Naive B cell (primary cell): ENCODE results near the gene LTBP1. TPM values are rescaled to one million over a fixed set of nuclear protein-coding genes. Genes with fewer than 3 reads are reported as not detected.
"Not testable (repeated sequence)": the region's sequence is repeated elsewhere in the genome, so short reads cannot be mapped to it uniquely, and the experiment has no call there.

Source experiments
- ATAC-seq, 2 donors: fragments of 150-1000 bp; cut with Tn5 transposase; 2 replicates each; pipeline ENCODE4 v1.10.0; 2021; ENCODE audit warnings: low read depth in 2 of 2, mild to moderate bottlenecking in 2 of 2, moderate library complexity in 2 of 2
- DNase-seq: peaks from one replicate; pipeline ENCODE4 v3.0.0; 2022
- H3K27ac Mint-ChIP-seq, 6 donors: one replicate each; pipeline ENCODE4 v1.8.0; 2020 to 2022; ENCODE audit warnings: mild to moderate bottlenecking in 6 of 6, mixed read lengths in 6 of 6, moderate library complexity in 5 of 6, inconsistent platforms in 2 of 6
- H3K27me3 Mint-ChIP-seq, 3 donors: one replicate each; pipeline ENCODE4 v1.8.0; 2021 to 2022; ENCODE audit warnings: mixed read lengths in 3 of 3, mild to moderate bottlenecking in 1 of 3
- H3K36me3 Mint-ChIP-seq, 2 donors: one replicate each; pipeline ENCODE4 v1.8.0; 2020 to 2022; ENCODE audit warnings: mixed read lengths in 2 of 2, inconsistent platforms in 1 of 2, mild to moderate bottlenecking in 1 of 2
- H3K4me1 Mint-ChIP-seq, 3 donors: one replicate each; pipeline ENCODE4 v1.8.0; 2020 to 2022; ENCODE audit warnings: mixed read lengths in 3 of 3, inconsistent platforms in 1 of 3, mild to moderate bottlenecking in 1 of 3, moderate library complexity in 1 of 3
- H3K4me3 Mint-ChIP-seq, 8 donors: one replicate each; pipeline ENCODE4 v1.8.0; 2020 to 2022; ENCODE audit warnings: mild to moderate bottlenecking in 8 of 8, mixed read lengths in 8 of 8, moderate library complexity in 8 of 8, inconsistent platforms in 2 of 8
- H3K9me3 Mint-ChIP-seq, 7 donors: one replicate each; pipeline ENCODE4 v1.8.0; 2020 to 2022; ENCODE audit warnings: mixed read lengths in 7 of 7, mild to moderate bottlenecking in 5 of 7, inconsistent platforms in 2 of 7, moderate library complexity in 1 of 7
- polyA plus RNA-seq, 6 donors: library from polyadenylated mRNA; unstranded; fragments of 300-500 nt; fragmentation: Illumina TruSeq; gene quantifications; one replicate each; pipeline ENCODE4 v1.2.3, GENCODE V29; 2021; ENCODE audit warnings: low read depth in 6 of 6

The LTBP1 gene
- polyA plus RNA-seq, 6 donors from 2014 or later, result 0.43 to 2.0 (median 0.92) TPM; not detected in 1

DNA sequence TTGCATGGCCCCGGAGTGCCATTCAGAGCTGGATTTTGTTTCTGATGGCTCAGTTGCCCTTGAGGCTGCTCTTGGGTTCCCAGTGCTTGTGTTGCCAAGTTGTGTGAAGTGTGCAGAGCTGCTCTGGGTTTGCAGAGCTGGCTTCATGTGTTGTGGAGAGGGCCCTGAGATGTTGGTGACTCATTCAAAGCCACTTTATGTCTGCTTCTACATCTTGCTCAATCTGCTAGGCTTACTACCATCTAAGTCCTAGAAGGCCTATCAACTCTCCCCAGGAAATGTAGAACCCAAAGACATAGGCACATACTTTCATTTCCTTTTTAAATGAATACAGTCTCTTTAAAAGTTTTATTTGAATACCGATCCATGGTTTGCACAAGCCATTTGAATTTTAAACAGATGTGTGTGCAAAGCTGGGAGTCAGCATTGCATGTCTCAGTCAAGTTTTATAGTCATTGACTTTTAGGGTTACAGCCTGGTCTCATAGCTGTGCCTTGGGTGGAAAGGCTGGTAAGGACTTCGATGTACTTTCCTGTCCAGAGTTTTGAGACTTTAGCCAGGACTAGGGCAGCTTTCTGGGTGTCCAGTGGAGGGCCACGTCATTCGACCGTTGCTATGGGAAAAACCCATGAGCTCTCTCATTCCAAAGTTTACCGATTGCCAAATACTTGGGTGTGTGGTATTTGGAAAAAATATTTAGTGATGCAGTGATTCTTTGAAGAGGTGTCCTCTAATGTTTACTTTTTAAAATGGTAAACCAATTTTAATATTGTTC is 105.0 kb downstream of the LTBP1 start:
- H3K4me1 Mint-ChIP-seq, result no peaks in the 10 kb centered on the region
- peaks cover 0 to 2% (median 0%) of the 10 kb centered on the region in 7 donors for H3K9me3 Mint-ChIP-seq
- no peak for DNase-seq
- H3K4me3 Mint-ChIP-seq, result no peak overlapping the region
- peaks cover 6 to 22% (median 17%) of the 10 kb centered on the region in 3 donors for H3K27me3 Mint-ChIP-seq
- ATAC-seq, result no peak
- H3K36me3 Mint-ChIP-seq, result no peaks in the 10 kb centered on the region
- H3K27ac Mint-ChIP-seq, result no peak overlapping the region

DNA sequence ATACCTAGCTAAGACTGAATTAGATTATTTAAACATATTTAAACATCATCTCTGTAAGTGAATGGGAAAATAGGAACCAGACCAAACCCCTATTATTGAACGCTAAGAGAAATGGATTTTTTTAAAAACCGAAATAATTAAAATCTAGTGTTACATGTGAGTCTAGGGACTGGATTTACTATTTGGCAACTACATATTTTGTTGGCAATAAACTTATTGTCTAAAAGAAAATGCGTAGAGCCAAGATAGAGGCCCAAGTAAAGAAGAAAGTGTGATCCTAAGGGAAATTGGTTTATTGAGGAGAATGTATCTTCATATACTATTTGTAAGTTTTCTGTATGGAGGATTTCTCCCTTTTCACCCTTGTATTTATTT is 105.6 kb downstream of the LTBP1 start:
- Mint-ChIP-seq H3K4me3 (no peak overlapping the region), H3K27ac (no peak overlapping the region), H3K9me3 (peaks cover 0 to 2% (median 0%) of the 10 kb centered on the region in 7 donors), H3K36me3 (no peaks in the 10 kb centered on the region), H3K4me1 (no peaks in the 10 kb centered on the region), H3K27me3 (peaks cover 2 to 22% (median 13%) of the 10 kb centered on the region in 3 donors)
- no peak for DNase-seq
- ATAC-seq, result no peak

DNA sequence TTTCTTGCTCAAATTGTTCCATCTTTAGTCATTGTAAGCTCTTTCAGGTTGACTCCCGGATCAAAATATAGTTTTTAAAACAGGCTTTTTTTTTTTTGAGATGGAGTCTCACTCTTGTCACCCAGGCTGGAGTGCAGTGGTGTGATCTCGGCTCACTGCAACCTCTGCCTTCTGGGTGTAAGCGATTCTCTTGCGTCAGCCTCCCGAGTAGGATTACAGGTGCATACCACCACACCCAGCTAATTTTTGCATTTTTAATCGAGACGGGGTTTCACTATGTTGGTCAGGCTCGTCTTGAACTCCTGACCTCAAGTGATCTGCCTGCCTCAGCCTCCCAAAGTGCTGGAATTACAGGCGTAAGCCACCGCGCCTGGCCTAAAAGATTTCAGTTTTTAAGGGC is 106.0 kb downstream of the LTBP1 start:
- ATAC-seq, H3K27ac Mint-ChIP-seq, H3K4me3 Mint-ChIP-seq, DNase-seq, H3K9me3 Mint-ChIP-seq, H3K4me1 Mint-ChIP-seq, H3K36me3 Mint-ChIP-seq: not testable (repeated sequence)
- H3K27me3 Mint-ChIP-seq, result peaks cover 0 to 17% (median 9%) of the 10 kb centered on the region in 3 donors

DNA sequence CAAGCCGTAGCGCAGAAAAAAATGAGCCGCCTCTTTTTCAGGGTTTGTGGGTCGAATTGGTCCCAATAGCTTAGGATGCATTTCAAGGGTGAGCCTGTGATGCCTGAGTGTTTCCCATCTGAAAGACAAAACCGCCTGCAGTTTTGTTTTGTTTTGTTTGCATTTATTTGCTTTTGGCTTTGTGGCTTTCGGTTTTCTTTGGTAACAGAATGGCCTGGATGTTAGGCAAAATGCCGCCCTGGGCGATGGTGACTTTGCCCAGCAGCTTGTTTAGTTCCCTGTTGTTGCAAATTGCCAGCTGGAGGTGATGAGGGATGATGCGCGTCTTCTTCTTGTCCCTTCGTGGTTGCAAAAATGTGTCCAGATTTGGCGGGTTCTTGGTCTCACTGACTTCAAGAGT is 109.4 kb downstream of the LTBP1 start:
- no peak for ATAC-seq
- peaks cover 0 to 2% (median 0%) of the 10 kb centered on the region in 7 donors for H3K9me3 Mint-ChIP-seq
- H3K27me3 Mint-ChIP-seq, result peaks cover 0 to 16% (median 11%) of the 10 kb centered on the region in 3 donors
- H3K27ac Mint-ChIP-seq, result peak overlapping the region in 1 of 6 donors; percentile 12
- H3K4me1 Mint-ChIP-seq, result no peaks in the 10 kb centered on the region
- H3K36me3 Mint-ChIP-seq, result no peaks in the 10 kb centered on the region
- no peak overlapping the region for H3K4me3 Mint-ChIP-seq
- no peak for DNase-seq

DNA sequence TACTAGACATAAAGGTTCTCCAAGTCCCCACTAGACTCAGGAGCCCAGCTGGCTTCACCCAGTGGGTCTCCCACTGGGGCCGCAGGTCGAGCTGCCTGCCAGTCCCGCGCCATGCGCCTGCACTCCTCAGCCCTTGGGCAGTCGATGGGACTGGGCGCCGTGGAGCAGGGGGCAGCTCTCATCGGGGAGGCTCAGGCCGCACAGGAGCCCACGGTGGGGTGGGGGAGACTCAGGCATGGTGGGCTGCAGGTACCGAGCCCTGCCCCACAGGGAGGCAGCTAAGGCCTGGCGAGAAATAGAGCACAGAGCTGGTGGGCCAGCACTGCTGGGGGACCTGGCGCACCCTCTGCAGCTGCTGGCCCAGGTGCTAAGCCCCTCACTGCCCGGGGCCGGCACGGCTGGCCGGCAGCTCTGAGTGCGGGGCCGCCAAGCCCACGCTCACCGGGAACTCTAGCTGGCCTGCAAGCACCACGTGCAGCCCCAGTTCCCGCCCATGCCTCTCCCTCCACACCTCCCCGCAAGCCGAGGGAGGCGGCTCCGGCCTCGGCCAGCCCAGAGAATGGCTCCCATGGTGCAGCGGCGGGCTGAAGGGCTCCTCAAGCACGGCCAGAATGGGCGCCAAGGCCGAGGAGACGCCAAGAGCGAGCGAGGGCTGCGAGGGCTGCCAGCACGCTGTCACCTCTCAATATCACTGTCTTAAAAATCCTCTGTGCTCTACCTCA is 110.7 kb downstream of the LTBP1 start:
- not testable (repeated sequence) for ATAC-seq, DNase-seq, H3K9me3 Mint-ChIP-seq, H3K4me3 Mint-ChIP-seq, H3K36me3 Mint-ChIP-seq, H3K4me1 Mint-ChIP-seq, H3K27ac Mint-ChIP-seq
- H3K27me3 Mint-ChIP-seq, result peaks cover 0 to 16% (median 14%) of the 10 kb centered on the region in 3 donors

DNA sequence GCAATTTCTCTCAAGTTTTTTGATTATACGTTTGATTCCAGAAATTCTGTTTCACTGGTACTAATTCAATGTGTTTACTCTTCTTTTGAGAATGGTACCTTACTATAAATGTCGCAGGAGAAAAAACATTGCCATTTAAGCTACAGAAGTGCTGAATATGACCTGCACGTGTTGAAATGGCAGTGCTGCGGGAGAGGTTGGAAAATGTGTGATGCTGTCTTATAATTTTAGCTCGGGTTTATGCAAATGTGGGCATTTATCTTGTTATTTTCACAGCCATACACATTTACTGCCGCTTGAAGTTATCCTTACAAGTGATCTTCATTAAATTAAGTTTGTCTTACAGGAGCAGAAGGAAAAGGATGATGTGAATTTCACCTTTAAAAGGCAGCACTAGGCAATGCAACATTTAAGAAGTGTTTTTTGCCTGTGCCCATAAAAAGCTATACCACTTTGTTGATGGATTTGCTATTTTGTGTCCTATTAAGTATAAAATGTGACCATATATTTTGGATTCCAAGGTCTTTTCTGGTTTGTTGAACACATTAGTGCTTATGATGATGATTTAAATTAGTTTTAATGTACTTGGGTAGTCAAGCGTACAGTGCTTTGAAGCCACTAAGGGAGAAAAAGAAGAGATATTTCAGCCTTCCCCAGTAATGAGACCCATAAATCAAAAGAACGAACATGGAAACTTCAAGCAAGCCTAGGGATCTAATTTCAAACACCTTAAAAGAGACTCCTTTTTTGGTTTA is 112.1 kb downstream of the LTBP1 start:
- Mint-ChIP-seq H3K4me3 (no peak overlapping the region), H3K36me3 (no peaks in the 10 kb centered on the region), H3K27me3 (peaks cover 0 to 17% (median 16%) of the 10 kb centered on the region in 3 donors), H3K27ac (no peak overlapping the region), H3K4me1 (no peaks in the 10 kb centered on the region), H3K9me3 (peaks cover 0 to 2% (median 0%) of the 10 kb centered on the region in 7 donors)
- DNase-seq (no peak), ATAC-seq (no peak)

DNA sequence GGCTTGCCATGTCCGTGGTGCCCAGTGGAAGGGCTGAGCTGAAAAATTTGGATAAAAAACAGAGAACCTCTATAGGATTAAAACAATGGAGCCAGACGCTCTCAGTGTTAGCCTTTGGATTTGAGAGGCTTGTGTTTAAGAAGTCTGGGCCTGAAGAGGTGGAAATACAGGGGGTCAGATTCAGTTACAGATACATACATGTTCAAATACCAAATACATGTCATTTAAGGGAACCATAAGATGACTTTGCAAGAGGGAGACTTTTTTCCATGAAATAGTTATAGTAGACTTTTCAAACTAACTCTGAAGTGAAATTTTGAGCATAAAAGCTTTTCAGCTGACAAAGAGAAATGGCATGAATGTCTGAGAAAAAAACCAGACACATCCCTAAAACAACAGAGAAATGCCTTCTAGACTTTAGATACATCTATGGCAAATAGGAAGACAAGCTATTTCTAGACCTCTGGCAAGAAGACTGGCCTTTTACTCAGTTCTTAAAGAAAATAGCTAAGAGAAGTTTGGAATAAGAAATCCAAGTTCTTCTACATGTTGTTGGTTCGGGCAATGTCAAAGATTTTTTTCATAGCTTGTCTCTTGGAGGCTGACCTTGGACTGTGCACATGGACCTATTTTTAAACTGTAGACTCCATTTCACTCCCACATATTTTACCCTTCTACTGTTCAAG is 112.9 kb downstream of the LTBP1 start:
- H3K27ac Mint-ChIP-seq, result no peak overlapping the region
- H3K27me3 Mint-ChIP-seq, result peaks cover 0 to 17% (median 16%) of the 10 kb centered on the region in 3 donors
- H3K4me3 Mint-ChIP-seq, result no peak overlapping the region
- no peaks in the 10 kb centered on the region for H3K4me1 Mint-ChIP-seq
- DNase-seq (no peak), ATAC-seq (no peak)
- no peaks in the 10 kb centered on the region for H3K36me3 Mint-ChIP-seq
- peaks cover 0 to 2% (median 0%) of the 10 kb centered on the region in 7 donors for H3K9me3 Mint-ChIP-seq

DNA sequence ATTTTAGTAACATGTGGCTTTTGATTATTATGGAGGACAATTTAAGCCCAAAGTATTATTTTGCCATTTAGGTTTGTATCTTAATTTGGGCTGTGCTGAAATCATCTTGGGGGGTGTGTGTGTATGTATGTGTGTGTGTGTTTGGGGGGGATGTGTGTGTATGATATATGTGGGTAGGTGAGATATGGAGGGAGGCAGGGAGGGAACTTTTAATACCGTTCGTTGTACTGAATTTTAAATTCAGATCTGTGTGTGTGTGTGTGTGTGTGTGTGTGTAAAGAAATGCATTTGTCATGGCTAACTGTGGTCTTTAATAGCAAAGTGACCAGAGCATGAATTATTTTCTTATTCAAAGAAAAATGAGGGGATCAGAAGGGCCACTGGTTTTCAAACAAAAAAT is 113.7 kb downstream of the LTBP1 start:
- no peak for DNase-seq
- Mint-ChIP-seq H3K36me3 (no peaks in the 10 kb centered on the region), H3K27ac (no peak overlapping the region), H3K27me3 (peaks cover 0 to 23% (median 16%) of the 10 kb centered on the region in 3 donors), H3K4me3 (no peak overlapping the region), H3K4me1 (no peaks in the 10 kb centered on the region), H3K9me3 (peaks cover 0 to 9% (median 0%) of the 10 kb centered on the region in 7 donors)
- ATAC-seq, result no peak

DNA sequence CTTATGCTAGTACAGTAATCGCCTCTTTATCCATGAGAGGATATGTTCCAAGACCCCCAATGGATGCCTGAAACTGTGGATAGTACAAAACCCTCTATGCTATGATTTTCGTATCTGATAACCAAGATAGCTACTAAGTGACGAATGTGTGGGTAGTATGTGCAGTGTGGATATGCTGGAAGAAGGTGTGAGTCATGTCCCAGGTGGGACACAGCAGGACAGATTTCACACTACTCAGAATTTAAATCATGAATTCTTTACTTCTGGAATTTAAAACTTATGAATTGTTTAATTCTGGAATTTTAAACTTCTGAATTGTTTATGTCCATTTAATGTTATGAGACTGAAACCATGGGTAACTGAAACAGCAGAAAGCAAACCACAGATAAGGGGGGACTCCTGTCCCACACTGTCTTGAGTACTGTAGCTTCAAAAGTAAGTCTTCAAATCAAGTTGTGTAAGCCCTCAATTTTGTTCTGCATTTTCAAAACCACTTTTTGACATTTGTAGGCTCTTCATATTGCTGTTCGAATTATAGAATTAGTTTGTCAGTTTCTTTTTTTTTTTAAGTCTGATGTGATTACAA is 116.0 kb downstream of the LTBP1 start:
- Mint-ChIP-seq H3K9me3 (peaks cover 0 to 14% (median 0%) of the 10 kb centered on the region in 7 donors), H3K4me3 (no peak overlapping the region), H3K4me1 (no peaks in the 10 kb centered on the region), H3K36me3 (no peaks in the 10 kb centered on the region), H3K27me3 (peaks cover 0 to 17% (median 8%) of the 10 kb centered on the region in 3 donors), H3K27ac (no peak overlapping the region)
- DNase-seq (no peak), ATAC-seq (no peak)

DNA sequence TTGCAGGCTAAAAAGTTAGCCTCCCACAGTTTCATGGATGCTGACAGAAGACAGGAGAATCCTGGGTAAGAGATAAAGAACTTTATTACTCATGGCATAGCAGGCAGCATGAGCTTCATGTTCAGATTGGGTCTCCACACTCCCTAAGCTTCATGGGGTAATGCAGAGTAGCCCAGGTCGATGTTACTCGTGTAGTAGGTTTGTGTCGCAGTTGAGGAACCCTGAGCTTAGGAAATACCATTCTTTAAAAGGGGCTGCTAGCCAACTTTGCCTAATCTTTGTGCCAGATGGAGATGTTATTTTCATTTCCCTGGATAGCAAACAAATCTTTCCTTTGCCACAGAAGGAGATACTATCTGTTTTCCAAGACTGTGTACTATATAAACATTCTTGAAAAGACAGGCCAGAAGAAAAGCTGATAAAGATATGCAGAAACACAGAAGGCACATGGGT is 117.6 kb downstream of the LTBP1 start:
- Mint-ChIP-seq H3K4me1 (no peaks in the 10 kb centered on the region), H3K27ac (no peak overlapping the region), H3K9me3 (peaks cover 0 to 14% (median 0%) of the 10 kb centered on the region in 7 donors), H3K27me3 (peaks cover 0 to 16% (median 8%) of the 10 kb centered on the region in 3 donors), H3K4me3 (no peak overlapping the region), H3K36me3 (no peaks in the 10 kb centered on the region)
- DNase-seq (no peak), ATAC-seq (no peak)

DNA sequence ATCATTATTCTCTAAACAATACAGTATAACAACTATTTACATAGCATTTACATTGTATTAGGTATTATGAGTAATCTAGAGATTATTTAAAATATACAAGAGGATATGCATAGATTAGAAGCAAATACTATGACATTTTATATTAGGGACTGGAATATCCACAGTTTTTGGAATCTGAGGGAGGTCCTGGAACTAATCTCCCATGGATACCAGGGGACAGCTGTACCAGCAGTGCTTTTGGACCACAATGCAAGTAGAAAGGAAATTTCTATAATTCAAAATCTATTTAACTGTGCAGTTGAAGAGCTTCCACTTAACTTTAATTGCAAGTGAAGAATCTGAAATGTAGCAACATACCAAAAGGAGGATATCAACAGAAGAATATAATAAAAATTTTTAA is 120.8 kb downstream of the LTBP1 start:
- H3K4me1 Mint-ChIP-seq, result no peaks in the 10 kb centered on the region
- H3K27me3 Mint-ChIP-seq, result peaks cover 0 to 25% (median 0%) of the 10 kb centered on the region in 3 donors
- H3K36me3 Mint-ChIP-seq, result no peaks in the 10 kb centered on the region
- H3K4me3 Mint-ChIP-seq, result no peak overlapping the region
- ATAC-seq, result no peak
- peaks cover 0 to 14% (median 0%) of the 10 kb centered on the region in 7 donors for H3K9me3 Mint-ChIP-seq
- no peak for DNase-seq
- no peak overlapping the region for H3K27ac Mint-ChIP-seq

DNA sequence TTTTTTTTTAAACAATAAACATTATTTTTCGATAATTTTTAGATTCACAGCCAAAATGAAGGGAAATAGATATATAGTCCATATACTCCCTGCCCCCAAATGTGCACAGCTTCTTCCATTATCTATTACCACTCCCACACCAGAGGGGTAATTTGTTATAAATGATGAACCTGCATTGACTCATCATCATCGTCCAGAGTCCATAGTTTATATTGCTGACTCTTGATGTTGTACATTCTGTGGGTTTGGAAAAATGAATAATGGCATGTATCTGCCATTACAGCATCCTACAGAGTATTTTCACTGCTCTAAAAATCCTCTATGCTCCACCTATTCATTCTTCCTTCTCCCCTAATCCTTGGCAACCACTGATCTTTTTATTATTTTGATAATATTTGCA is 121.5 kb downstream of the LTBP1 start:
- DNase-seq (no peak), ATAC-seq (no peak)
- Mint-ChIP-seq H3K4me3 (no peak overlapping the region), H3K4me1 (no peaks in the 10 kb centered on the region), H3K9me3 (peaks cover 0 to 14% (median 0%) of the 10 kb centered on the region in 7 donors), H3K27ac (no peak overlapping the region), H3K27me3 (peaks cover 0 to 23% (median 0%) of the 10 kb centered on the region in 3 donors), H3K36me3 (no peaks in the 10 kb centered on the region)
